WERI-Rb-1 (cell line): ENCODE measurements around the gene IL34.
"Not testable (repeated sequence)": the region's sequence is repeated elsewhere in the genome, so short reads cannot be mapped to it uniquely, and the experiment has no call there.

Experiments
- DNase-seq: peaks from one replicate; pipeline ENCODE4 v3.0.0-alpha.2; 2020
- H3K27ac ChIP-seq: fragments of 250-450 bp; sonication (Bioruptor Pico); 2 replicates; pipeline ENCODE4 v1.5.1; 2020; ENCODE audit warnings: mild to moderate bottlenecking, moderate library complexity
- H3K27me3 ChIP-seq: fragments of 250-450 bp; sonication (Bioruptor Pico); 2 replicates; pipeline ENCODE4 v1.5.1; 2021; ENCODE audit warnings: mild to moderate bottlenecking, low read depth, moderate library complexity; ENCODE audit not compliant: insufficient read depth, severe bottlenecking
- H3K36me3 ChIP-seq: fragments of 250-450 bp; sonication (Bioruptor Pico); 2 replicates; pipeline ENCODE4 v1.5.1; 2020; ENCODE audit warnings: mild to moderate bottlenecking, moderate library complexity
- H3K4me3 ChIP-seq: 2 replicates; pipeline ENCODE4 v1.5.1; 2011; ENCODE audit warnings: low read depth, mild to moderate bottlenecking, control low read depth, low read length
- H3K9me3 ChIP-seq: fragments of 250-450 bp; sonication (Bioruptor Pico); 2 replicates; pipeline ENCODE4 v1.5.1; 2021; ENCODE audit warnings: mild to moderate bottlenecking, moderate library complexity; ENCODE audit not compliant: severe bottlenecking
- CTCF ChIP-seq: IDR thresholded peaks from 2 replicates; pipeline ENCODE4 v1.5.1; 2011; ENCODE audit warnings: low read depth, mild to moderate bottlenecking, control low read depth, inconsistent platforms, low read length

IL34 gene

GRCh38 chr16:70670175-70670574, 23.8 kb downstream of the IL34 start:
- Histone ChIP-seq H3K27me3 (no peaks in the 10 kb centered on the region), H3K36me3 (peaks cover 91% of the 10 kb centered on the region), H3K4me3 (no peak overlapping the region), H3K27ac (no peak overlapping the region), H3K9me3 (peaks cover 6% of the 10 kb centered on the region)
- DNase-seq: no peak
- no peak for TF ChIP-seq CTCF

GRCh38 chr16:70670938-70671337, 24.6 kb downstream of the IL34 start:
- not testable (repeated sequence) for DNase-seq, H3K4me3 ChIP-seq, H3K27me3 ChIP-seq, H3K27ac ChIP-seq, H3K9me3 ChIP-seq
- H3K36me3 ChIP-seq: peaks cover 91% of the 10 kb centered on the region

GRCh38 chr16:70674221-70675014, 28.1 kb downstream of the IL34 start:
- H3K9me3 ChIP-seq: peaks cover under 1% of the 10 kb centered on the region
- DNase-seq: no peak
- TF ChIP-seq CTCF: no peak
- no peak overlapping the region for H3K27ac ChIP-seq
- H3K36me3 ChIP-seq: peaks cover 90% of the 10 kb centered on the region
- H3K27me3 ChIP-seq: no peaks in the 10 kb centered on the region
- H3K4me3 ChIP-seq: no peak overlapping the region

- Histone ChIP-seq H3K27me3 (no peaks in the 10 kb centered on the region), H3K9me3 (no peaks in the 10 kb centered on the region), H3K27ac (no peak overlapping the region), H3K4me3 (no peak overlapping the region), H3K36me3 (peaks cover 82% of the 10 kb centered on the region)
- DNase-seq: no peak
- no peak for TF ChIP-seq CTCF
These were observed 29.6 kb downstream of the IL34 start for GRCh38 chr16:70675851-70676513.

GRCh38 chr16:70676675-70677498, 30.5 kb downstream of the IL34 start:
- Histone ChIP-seq H3K27ac (no peak overlapping the region), H3K36me3 (peaks cover 73% of the 10 kb centered on the region), H3K9me3 (no peaks in the 10 kb centered on the region), H3K27me3 (no peaks in the 10 kb centered on the region), H3K4me3 (no peak overlapping the region)
- no peak for TF ChIP-seq CTCF
- DNase-seq: no peak
